Measurements from ENCODE around the gene PITPNM3.
A peak's percentile ranks its signal among the peaks of the same experiment; 100 is the strongest.
"Not testable (repeated sequence)": the region's sequence is repeated elsewhere in the genome, so short reads cannot be mapped to it uniquely, and the experiment has no call there.

Gene PITPNM3

DNA sequence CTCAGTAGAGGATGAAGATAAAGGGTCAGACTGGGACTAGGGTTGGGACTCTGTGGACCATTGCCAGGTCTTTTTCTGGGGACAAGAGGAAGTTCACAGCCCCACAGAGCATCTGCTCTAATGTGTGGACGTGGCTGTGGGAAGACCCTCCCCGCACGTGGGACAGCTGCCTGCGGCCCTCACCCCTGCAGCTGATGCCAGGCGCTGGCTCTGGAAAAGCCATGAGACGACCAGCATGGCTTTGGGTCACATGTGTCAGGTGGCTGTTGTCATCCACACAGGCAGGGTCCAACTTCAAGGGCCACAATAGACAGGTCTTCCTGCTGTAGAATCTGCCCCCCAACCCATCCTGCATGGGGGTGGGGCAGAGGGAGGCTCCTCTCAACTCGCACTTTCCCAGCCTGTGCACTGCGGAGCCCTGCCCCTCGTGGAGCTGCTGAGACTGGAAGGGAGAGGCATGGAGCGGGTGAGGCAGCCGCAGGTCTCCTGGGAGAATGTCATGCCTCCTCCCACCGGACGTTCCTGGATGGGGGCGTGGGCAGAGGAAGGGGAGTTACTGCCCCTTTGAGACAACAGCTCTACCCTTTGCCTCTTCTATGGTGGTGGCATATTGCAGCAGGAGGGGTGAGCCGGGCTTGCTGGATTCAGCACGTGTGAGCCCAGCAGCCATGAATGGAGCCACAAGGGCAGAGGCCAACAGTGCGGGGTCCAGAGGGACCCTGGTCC is 58.7 kb downstream of the PITPNM3 start:
- no peak for DNase-seq

DNA sequence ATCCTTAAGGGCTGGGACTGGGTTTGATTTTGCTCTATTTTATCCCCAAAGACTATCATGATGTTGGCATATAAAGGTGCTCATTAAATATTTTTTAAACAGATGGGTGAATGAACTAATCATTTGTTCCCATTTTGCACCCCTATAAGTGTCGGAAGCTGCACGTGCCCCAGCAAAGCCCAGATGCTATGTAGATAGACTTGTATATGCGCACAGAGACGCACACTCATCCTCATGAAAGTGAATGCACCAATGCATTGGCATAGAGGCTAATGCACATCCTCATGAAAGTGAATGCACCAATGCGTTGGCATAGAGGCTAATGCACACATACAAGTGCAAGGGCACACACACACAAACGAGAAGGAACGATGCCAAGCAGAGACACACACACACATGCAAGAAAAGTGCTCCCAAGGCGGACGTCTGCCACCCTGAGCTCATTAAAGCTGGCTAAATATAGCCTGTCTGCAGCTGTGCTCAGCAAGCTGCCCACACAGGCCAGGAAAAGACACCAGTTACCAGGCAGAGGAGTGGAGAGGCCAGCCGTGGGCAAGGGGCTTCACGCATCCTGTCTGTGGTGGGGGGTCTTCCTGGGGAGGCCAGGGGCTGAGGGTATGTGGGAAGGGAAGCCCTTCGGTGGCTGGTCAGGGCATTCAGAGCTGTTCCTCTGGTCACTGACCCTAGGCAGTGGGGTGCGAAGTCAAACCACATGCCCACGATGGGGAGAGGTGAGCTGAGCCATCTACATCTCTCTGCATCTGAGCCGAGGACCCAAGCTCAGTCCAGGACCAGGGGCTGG is 59.5 kb downstream of the PITPNM3 start:
- DNase-seq, result peak; percentile 7

DNA sequence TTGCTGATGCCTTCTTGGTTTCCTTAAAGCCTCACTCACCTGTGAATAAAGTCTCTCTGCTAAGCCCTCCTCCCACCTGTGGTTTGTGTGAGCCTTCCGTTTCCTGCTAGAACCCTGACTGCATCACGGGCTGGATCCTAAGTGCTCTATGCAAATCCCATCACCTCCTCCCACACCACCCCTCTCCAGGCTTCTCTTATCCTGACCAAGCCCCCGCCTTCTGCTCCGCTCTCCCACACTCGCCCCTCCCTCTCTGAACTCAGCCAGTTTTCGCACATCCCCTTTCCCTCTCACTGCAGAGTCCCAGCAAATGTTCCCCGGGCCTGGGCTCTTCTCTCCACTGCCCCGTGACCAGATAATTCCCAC is 60.3 kb downstream of the PITPNM3 start:
- peak; percentile 24 for DNase-seq

DNA sequence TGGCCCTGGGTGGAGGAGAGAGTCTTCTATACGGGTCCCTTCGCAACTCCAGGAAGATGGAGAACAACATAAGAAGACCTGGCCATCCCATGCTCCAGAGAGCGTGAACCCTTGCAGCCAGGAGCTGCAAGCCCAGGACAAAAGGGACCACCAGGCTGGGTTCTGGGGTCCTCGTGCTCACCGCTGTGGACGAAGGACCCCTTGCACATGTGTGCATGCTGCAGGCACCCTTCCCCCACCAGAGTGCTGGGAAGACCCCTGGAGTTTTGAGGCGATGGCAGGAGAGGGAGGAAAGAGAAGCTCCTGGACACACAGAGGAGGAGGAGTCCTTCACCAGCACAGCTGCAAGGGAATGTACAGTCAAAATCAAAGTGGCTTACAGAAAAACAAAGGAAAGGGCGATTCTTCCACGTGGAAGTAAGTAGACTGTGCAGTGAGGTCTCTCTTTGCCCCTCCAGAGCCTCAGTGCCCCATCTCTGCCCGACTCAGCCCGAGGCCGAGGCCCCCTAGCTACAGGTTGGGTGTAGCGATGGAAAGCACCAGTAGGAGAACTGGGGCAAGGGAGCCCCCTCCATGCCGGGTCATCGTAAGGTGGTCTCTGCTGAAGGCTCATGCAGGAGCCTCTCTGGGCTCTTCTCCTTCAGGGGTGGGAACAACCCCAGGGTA is 60.8 kb downstream of the PITPNM3 start:
- no peak for DNase-seq

DNA sequence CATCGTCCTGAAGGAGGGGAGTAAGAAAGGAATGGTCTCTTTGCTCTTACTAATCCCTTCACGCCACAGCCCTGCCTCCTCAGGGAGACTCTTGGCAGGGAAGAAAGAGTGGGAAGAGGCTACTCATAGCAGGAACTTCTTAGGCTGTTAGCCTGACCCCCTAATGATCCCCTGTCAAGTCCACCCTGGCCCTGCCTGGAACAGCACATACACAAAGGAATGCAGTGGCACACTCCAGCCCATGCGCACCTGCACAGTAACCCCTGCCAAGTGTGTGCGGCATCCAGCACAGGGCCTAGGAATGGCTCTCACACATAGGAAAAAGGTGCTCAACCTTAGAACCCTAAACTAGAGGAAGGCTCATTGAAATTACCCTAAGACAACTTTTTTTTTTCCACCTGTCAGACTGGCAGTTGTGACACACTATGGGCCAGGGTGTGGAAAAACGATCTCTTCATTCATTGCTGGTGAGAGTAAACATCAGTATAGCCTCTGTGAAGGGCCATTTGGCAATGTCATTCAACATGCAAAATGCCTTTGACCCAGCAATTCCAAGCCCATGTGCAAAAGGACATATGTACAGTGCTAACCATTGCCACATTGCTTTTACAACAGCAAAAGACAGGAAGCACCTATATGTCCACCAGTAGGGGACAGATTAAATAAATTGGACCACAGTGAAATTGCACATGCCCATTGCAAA is 62.0 kb downstream of the PITPNM3 start:
- peak; percentile 22 for DNase-seq

DNA sequence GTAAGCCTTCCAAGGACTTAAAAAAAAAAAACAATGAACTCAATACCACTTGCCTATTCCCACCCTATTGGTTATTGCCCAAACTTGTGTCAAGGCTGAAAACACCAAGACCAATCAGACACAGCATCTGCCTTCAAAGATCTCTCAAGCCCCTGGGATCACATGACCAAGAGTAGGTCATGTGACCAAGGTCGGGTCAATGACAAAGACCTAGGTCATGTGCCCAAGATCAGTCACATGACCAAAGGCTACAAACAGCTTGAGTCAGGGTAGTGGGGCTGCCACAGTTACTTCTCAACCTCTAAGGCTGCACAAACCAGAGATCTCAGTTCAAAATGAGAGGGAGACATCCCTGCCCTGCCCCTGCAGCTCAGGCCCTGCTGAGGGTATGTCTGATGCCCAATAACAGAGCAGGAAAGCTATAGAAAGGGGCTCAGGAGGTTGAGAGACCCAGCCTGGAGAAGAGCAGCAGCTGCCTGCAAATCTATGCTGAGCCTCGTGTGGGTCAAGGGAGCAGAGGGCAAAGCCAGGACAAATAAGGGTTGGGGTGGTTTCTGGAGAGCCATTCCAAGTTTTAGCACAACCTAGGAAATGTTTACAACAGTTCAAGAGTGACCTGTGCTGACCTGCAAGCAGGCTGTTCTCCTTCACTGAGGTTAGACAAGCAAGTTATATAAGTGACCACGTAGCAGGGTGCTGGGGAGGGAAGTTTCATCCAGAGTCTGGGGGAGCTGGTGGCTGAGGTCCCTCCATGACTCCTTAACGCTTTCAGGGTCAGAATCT is 63.3 kb downstream of the PITPNM3 start:
- no peak for DNase-seq

DNA sequence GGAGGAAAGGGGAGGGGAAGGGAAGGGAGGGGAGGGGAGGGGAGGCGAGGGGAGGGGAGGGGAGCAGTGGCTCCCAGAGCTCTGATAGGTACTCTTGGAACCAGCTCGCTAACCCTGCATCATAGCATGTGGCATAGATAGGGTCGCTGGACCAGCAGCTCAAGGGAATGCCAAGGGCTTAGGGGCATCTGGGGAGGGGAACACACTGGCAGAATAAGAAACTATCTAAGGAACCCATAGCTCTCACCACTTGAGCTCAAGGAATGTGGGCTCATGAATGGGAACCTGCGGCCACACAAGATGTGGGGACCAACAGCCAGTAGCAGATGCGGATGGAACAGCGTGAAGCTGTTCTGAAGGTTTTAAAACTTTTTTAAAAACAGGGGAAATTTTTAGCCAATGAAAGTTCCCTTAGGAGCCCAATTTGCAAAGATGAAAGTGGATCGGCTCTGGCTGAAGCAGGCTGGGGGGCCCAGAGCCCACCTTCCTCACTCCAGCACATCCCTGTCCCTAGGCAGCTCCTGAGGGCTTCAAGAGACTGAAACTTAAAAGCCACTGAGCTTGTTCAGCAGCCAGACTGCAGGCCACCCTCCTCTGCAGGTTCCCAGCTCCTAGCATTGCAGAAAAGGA is 65.2 kb downstream of the PITPNM3 start:
- no peak for DNase-seq

DNA sequence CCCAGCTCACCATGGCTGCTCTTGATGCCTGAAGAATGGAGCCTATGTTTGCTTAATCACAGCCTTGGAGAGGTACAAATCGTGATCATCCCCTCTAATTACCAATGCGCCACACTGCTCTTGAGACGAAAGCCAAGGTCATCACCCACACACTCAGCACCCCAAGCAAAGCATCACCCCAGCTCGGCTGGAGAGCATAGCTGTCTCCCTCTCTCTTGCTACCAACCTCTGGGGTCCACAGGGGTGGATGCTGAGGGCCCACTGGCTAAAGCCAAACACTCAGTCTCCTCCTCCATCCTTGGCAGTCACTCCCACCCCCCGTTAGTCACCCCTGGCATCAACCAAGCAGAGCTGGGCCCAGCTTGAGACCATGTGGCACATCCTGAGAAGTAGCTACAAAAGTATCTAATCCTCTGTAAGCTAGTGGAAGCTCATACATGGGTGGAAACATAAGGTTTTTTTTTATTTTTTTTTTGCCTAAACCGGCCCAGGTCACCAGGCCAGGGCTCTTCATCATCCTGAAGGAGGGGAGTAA is 67.3 kb downstream of the PITPNM3 start:
- DNase-seq, result no peak

DNA sequence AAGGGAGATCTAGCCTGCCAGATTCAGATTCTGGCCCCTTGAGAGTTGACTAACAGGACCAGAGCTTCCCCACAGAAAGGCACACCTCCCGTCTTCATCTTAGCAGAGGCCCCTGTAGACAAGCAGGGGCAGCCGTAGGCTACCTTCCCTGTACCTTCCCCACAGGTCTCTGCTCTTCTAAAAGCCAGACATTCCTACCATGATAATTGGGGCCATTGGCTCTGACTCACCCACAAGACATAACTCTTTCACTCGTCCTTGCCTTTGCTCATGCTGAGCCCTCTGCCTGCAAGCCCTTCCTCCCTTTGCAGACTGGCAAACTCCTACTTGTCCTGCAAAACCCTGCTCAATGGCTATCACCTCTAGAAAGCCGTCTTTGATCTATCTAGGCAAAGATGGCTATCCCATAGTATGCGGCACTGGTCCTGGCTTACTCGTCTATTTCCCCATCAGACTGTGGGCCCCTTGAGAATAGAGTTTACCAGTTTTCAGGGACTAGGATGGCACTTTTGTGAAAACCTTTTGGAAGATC is 68.3 kb downstream of the PITPNM3 start:
- no peak for DNase-seq

DNA sequence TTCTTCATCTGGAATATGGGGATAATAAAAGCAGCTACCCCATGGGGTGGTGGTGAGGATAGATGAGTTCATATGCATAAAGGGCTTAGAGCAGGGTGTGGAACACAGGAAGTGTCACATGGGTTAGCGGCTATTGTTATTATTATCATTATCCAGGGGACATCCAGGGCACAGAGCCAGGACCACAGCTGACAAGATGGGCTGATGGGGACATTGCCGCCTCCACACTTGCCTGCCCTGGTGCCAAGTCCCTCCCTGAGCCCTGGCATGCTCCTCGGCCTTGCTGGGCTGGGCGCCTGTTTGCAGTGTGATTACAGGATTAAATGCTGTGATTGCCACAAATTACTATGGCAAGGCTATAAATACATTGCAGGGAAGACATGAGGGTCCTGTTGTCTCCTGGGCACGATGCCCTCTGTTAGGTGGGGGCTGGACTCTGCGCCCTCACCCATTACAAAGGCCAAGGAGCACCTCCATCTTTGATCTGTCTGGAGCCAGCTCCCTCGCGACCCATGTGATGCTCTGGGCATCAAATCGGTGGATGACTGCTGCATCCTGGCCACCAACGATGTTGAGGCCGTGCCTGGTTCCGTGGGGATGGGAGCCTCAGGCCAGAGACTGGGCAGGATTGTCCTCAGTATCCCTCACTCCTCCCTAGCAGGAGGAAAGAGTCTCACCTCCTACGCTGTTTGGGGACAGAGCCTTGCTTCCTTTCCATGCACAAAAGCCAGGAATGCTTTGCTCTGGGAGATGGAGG is 68.9 kb downstream of the PITPNM3 start:
- no peak for DNase-seq

DNA sequence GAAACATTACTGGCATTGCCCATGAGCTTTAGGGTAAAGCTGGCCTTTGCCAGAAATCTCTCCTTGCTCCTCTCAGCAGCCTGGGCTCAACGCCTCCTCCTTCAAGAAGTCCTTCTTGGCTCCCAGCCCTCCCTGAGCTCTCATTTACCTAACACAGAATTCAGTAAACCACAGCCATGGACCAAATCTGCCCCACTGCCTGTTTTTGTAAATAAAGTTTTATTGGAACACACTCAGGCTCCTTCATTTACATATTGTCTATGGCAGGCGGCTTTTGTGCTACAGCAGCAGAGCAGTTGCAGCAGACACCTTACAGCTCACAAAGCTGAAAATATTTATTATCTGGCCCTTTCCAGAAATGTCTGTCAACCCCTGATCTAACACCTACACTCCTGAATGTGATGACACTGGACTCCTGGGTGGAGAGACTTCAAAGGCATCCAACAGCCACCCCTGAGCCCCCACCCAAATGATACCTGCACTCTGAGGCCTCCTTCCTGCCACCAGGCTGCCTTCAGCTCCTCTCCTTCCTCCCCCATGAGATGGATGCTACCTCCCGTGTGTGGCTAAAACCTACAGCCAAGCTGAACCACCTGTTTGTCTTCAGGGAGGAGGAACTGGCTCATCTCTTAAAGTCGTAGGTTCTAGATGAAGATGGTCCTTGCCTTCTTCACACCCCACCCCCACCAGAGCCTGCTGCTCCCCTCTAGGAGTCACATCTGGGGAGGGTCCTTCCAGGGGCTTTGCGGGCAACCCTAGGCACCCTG is 70.5 kb downstream of the PITPNM3 start:
- DNase-seq, result no peak

DNA sequence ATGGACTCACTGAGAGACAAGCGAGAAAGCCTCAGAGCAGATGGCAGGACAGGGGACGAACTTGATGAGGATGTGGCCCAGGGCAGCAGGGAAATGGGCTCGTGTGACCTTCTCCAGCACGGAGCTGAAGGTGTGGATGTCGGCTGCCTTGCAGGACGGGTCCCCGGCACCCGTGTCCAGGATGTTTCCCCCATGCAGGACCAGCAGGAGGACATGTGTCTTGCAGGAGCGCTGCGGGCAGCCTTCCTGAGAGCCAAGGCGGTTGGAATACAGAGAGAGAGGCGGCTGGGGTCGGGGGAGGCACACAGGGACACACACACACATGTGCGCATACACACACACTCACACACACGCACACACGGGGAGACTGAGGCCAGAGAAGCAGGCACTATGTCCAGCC is 72.8 kb downstream of the PITPNM3 start:
- no peak for DNase-seq

DNA sequence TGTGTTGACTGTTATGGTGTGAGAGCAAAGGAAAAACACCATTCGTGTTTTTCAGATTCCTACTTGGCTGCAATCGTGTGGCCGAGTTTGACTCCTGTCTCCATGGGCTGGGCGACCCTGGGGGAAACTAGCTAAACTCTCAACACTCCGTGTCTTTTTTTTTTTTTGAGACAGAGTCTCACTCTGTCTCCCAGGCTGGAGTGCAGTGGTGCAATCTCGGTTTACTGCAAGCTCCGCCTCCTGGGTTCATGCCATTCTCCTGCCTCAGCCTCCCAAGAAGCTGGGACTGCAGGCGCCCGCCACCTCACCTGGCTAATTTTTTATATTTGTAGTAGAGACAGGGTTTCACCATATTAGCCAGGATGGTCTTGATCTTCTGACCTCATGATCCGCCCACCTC is 73.6 kb downstream of the PITPNM3 start:
- not testable (repeated sequence) for DNase-seq

DNA sequence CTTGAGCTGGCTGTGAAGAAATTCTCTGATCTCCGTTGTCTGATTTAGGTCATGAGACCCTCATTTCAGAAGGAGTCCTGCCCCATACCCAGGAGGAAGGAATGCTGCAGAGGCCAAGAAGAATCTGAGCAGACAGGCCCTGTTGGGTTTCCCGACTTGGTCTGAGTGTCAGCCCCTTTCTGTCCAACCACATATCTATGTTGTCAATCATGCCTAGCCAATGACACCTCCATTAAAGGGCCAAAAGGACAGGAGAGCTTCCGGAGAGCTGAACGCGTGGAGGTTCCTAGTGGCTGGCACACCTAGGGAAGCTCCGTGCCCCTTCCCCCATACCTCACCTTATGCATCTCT is 74.3 kb downstream of the PITPNM3 start:
- no peak for DNase-seq

DNA sequence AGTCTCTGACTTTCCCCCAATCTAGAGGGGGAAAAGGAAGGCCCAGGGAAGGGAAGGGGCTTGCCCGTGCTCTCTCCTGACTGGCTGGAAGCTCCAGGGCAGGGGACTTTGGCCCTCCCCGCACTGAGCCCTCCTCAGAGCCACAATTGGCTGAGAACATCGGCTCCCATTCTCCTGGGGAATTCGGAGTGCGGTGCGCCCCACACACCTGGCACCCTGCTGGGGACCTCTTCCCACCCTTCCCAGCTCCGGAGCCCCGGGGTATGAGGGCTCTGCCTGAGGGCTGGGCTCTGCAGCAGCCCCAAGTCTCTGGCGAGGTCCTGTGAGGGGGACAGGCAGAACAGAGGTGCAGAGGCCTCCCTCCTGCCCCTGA is 76.1 kb downstream of the PITPNM3 start:
- no peak for DNase-seq

DNA sequence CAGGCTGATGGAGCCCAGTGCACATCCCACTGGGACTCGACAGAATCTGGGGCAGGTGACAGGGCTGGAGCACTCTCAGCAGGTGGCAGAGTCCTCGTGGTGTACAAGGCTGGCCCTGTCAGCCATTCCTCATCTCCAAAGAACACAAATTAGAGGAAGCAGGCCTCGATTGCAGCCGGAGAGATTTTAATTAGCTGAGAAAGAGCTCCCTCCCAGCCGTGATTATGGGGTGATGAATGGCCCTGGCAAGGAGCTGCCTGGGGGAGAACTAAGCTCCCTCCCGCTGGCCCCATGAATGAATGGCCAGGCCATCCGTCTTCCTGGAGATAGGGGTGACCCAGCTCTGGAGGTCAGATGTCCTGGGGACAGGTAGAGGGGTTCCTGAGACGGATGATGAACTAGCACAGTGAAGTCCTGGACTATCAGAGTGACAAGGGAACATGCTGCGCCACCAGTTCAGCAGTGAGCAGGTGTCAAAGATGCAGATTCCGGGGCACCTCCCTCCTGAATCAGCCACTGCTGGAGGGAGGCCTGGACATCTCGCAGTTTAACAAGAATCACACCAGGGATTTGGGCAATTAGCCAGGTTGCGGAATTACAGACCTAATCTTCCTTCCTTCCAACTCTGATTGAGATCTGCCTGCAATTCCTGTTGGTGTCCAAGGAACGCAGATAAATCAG is 76.6 kb downstream of the PITPNM3 start:
- no peak for DNase-seq

DNA sequence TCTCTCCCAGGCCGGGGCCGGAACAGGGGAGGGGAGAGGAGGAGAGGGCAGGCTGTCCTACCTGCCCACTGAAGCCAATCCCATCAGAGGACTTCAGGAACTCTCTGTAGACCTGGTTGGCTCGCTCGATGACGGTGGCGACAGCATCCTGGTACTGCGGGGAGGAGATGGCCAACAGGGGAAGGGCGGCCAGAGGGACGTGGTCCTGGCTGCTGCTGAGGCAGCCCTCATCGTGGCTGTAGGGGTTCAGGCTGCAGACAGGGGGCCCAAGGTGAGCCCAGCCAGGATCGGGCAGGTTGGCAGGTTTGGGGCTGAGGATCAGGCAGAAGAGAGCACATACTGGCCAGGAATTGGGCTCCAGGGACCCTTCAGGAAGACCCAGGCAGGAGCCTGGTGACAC is 77.9 kb downstream of the PITPNM3 start:
- DNase-seq, result no peak

DNA sequence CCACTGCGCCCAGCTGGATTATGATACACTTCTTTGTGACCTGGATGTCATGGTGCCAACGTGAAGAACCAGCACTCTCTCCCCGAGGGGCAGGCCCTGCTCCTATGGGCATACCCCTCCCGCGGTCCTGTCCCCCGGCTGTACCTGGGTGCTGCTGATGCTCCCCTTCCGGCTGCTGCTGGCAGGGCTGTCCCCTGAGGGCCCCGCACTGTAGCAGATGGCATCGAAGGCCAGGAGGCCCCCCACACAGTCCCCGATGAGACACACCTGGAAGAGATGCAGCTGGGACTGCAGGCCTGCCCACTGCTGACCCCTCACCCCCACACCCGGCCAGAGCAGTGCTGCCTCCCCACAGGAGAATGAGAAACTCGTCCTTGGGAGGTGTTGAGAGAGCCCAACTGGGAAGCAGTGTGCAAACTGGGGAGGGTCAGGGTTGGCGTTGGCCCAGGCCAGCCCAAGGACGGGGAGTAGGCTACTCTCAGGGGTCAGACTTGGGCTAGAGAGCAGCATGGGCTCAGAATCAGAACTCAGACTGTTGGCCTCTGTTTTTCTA is 78.4 kb downstream of the PITPNM3 start:
- DNase-seq, result no peak

DNA sequence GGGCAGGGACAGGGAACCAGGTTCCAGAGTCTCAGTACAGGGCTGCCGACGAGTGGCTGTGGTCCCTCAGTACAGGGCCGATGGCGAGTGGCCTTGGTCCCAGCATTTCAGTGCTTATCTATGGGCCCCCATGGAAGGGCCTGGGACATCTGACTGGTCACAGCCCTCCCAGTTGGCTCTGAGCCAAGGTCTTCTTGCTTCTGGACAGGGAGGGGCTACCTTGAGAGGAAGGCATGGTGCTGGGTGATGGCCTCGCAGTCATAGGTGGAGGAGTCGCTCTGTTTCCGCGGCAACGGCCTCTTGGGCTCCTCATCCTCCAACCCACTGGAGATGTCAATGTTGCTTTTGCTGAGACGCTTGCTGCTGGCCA is 79.6 kb downstream of the PITPNM3 start:
- DNase-seq, result no peak
